ENCODE data around the gene EFHB. TPM values are rescaled to one million over a fixed set of nuclear protein-coding genes. Genes with fewer than 3 reads are reported as not detected.

EFHB gene
- total and polyA plus RNA-seq, 2 of the 13 experiments (the other 11 are each of a cell fraction or from before 2014, with no cell fraction given): 0.15 to 0.42 TPM

DNA sequence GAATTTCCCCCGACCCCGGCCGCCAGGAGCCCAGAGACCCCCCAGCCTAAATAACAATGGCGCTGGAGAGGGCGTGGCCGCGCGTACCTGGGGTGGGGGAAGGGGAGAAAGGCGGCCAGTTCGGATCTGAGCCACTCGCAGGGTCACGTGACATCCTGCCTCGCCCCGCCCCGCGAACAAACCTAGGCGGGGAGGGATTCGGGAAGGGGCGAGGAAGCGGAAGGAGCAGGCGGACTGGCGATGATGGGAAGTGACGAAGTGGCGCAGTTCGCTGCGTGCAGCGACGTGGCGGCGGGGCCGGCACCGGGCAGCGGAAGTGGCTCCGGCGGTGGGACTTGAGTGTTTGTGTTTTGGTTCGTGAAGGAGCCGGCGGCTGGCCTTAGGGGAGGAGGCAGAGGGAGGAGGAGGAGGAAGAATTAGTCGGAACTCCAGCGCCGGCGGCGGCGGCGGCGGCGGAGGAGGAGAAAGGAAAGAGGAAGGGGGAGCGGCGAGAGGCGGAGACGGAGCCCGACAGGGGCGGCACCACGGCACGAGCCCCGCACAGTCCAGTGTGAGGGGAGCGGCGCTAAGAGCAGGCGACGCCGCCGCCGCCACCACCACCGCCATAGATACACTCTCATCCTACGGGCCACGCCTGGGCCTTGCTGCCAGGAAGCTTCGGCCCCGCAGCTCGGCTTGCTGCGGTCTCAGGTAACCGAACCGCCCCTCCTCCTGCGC lies 13.0 kb upstream of the EFHB start, which contains the start of gene RAB5A (continued):
- TF ChIP-seq HMGXB4 (CRISPR knock-in tag; IDR thresholded peaks at IDR 0.05; ENCODE audit: borderline replicate concordance in 1 of 2, low read depth in 1 of 2) (peak in 1 of 2 experiments; percentile 39; a peak in 1 of 4 replicates), ZNF460 (CRISPR knock-in tag; IDR thresholded peaks at IDR 0.05; ENCODE audit: borderline replicate concordance) (no peak), TBL1XR1 (IDR thresholded peaks at IDR 0.05; ENCODE audit: borderline replicate concordance, low read length, partially characterized antibody) (peak; percentile 52), PCBP2 (optimal IDR thresholded peaks at IDR 0.05; ENCODE audit: low read depth, low read length, poor library complexity, severe bottlenecking) (no peak), ZBTB21 (CRISPR knock-in tag; IDR thresholded peaks at IDR 0.05) (peak; percentile 95)

- Histone ChIP-seq H3K9me3 (ENCODE audit: low read length) (no peaks in the 10 kb centered on the region), H3K27ac (ENCODE audit: extremely low read length, insufficient read depth, low read length) (peak overlapping the region; percentile 88), H3K27me3 (ENCODE audit: control insufficient read depth in 1 of 2, insufficient read depth in 2 of 2, low read length in 2 of 2) (no peaks in the 10 kb centered on the region; a peak in 1 of 5 replicates), H4K20me1 (ENCODE audit: insufficient read depth, low read length) (peaks cover 27% of the 10 kb centered on the region), H3K4me3 (replicated peaks in 1 of 3; ENCODE audit: insufficient read depth in 1 of 3, low read depth in 2 of 3, low read length in 3 of 3) (peak overlapping the region; percentile 73 to 98 (median 90)), H3K9ac (ENCODE audit: insufficient read depth, low read depth, low read length) (peak overlapping the region; percentile 94), H3K79me2 (ENCODE audit: insufficient read depth, low read length) (peaks cover 44% of the 10 kb centered on the region), H3K4me2 (ENCODE audit: low read depth, low read length) (peak overlapping the region; percentile 81), H3K4me1 (ENCODE audit: insufficient read depth, low read length) (peaks cover 29% of the 10 kb centered on the region), H2AFZ (ENCODE audit: low read length) (no peak overlapping the region), H3K36me3 (replicated peaks in 1 of 2; ENCODE audit: control insufficient read depth in 1 of 2, insufficient read depth in 2 of 2, low read length in 2 of 2) (peaks cover 0 to 6% of the 10 kb centered on the region in 2 experiments; a peak in 1 of 5 replicates)
- ATAC-seq: peak; percentile 21
- intact Hi-C loops (cut with micrococcal nuclease; ENCODE audit: unreplicated experiment): loop anchor here (2.0 to 10.0 kb wide), 3 partner anchors 95 to 376 kb away; partner anchors contain the start of genes KAT2B and SGO1
- no peak for FAIRE-seq
- TSS peak; percentile 95 for BruUV-seq (replicated peaks)
- CTCF ChIA-PET (ENCODE audit: low intra/inter-chr PET ratio, low total read pairs): no interaction called here
- DNase-seq (ENCODE audit: low spot score): no peak
- POLR2A ChIA-PET: interaction anchor here (1.1 kb wide), 1 partner anchor 95 kb away, joined by 3 read pairs; the partner anchor contains the start of gene KAT2B
- 50% methylated on average over 25 of the region's 26 CpGs for WGBS (ENCODE audit: low lambda C conversion rate)
- in situ Hi-C loops (cut with HindIII; ENCODE audit: extremely low pct_ligation_motif_present, low pct_unique_long_range_greater_than_20kb): no loop called here
- TF ChIP-seq TCF7L2 (IDR thresholded peaks at IDR 0.05; ENCODE audit: low read depth, low read length): no peak
- TF ChIP-seq NFIC (IDR thresholded peaks at IDR 0.05; ENCODE audit: low read length): 0 out of 2 replicates have a peak, but pooled peaks have one; percentile 53
- 0 out of 2 replicates have a peak, but pooled peaks have one; percentile 49 for TF ChIP-seq ZNF256 (CRISPR knock-in tag; conservative IDR thresholded peaks at IDR 0.05)
- no peak for TF ChIP-seq ZKSCAN8 (CRISPR knock-in tag; IDR thresholded peaks at IDR 0.05; ENCODE audit: borderline replicate concordance)
- no peak for TF ChIP-seq CBX1 (IDR thresholded peaks at IDR 0.05; ENCODE audit: low read depth)
- TF ChIP-seq GABPA (IDR thresholded peaks at IDR 0.05; ENCODE audit: low read depth, low read length): no peak
- TF ChIP-seq GABPA (CRISPR knock-in tag; IDR thresholded peaks at IDR 0.05; ENCODE audit: low read depth): no peak
- no peak for TF ChIP-seq ZNF446 (CRISPR knock-in tag; IDR thresholded peaks at IDR 0.05)
- TF ChIP-seq ZNF644 (CRISPR knock-in tag; IDR thresholded peaks at IDR 0.05; ENCODE audit: low read depth): no peak
- TF ChIP-seq NCOR1 (IDR thresholded peaks at IDR 0.05; ENCODE audit: borderline replicate concordance, low read length): no peak
- peak; percentile 38; the same call in 1 of the 2 replicates for TF ChIP-seq ARID2 (CRISPR knock-in tag; IDR thresholded peaks at IDR 0.05; ENCODE audit: borderline replicate concordance)
- TF ChIP-seq EHMT2 (IDR thresholded peaks at IDR 0.05; ENCODE audit: borderline replicate concordance, low read depth, low read length): peak; percentile 49; the same call in 1 of the 2 replicates
- TF ChIP-seq, protein P1, sequence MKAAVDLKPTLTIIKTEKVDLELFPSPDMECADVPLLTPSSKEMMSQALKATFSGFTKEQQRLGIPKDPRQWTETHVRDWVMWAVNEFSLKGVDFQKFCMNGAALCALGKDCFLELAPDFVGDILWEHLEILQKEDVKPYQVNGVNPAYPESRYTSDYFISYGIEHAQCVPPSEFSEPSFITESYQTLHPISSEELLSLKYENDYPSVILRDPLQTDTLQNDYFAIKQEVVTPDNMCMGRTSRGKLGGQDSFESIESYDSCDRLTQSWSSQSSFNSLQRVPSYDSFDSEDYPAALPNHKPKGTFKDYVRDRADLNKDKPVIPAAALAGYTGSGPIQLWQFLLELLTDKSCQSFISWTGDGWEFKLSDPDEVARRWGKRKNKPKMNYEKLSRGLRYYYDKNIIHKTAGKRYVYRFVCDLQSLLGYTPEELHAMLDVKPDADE (CRISPR knock-in tag; IDR thresholded peaks at IDR 0.05): no peak
- peak; percentile 23; the same call in 1 of the 2 replicates for TF ChIP-seq ZNF556 (CRISPR knock-in tag; IDR thresholded peaks at IDR 0.05; ENCODE audit: borderline replicate concordance)
These were observed 12.2 kb upstream of the EFHB start for GRCh38 chr3:19945969-19946831.

All from HepG2 (cell line).